HG03460 (cell line): ENCODE measurements around the gene PDE10A.

ENCODE experiments used
- ATAC-seq: cut with Tn5 transposase; IDR thresholded peaks from one replicate; pipeline ENCODE4 v1.9.1; 2021; ENCODE audit not compliant: unreplicated experiment

Gene PDE10A

GRCh38 chr6:165678904-165679303 lies 15.9 kb upstream of the PDE10A start:
- ATAC-seq, result no peak

- no peak for ATAC-seq
These were observed 15.4 kb upstream of the PDE10A start for GRCh38 chr6:165678429-165678828.

- ATAC-seq, result no peak
These were observed 14.1 kb upstream of the PDE10A start for GRCh38 chr6:165677091-165677490.

- ATAC-seq, result no peak
These were observed 13.5 kb upstream of the PDE10A start for GRCh38 chr6:165676435-165677068.

- ATAC-seq, result no peak
These were observed 12.1 kb upstream of the PDE10A start for GRCh38 chr6:165675120-165675519.

- ATAC-seq, result no peak
These were observed 11.4 kb upstream of the PDE10A start for GRCh38 chr6:165674155-165675029.

GRCh38 chr6:165671222-165671768 lies 8.3 kb upstream of the PDE10A start:
- ATAC-seq, result no peak

- no peak for ATAC-seq
These were observed 5.9 kb upstream of the PDE10A start for GRCh38 chr6:165668951-165669350.

GRCh38 chr6:165665384-165665672 lies 2.3 kb upstream of the PDE10A start:
- ATAC-seq, result no peak

- ATAC-seq, result no peak
These were observed 1.7 kb upstream of the PDE10A start for GRCh38 chr6:165664559-165665383.

GRCh38 chr6:165663736-165664558 lies 906 bp upstream of the PDE10A start:
- no peak for ATAC-seq

GRCh38 chr6:165663377-165663735 lies 315 bp upstream of the PDE10A start:
- ATAC-seq, result no peak

- ATAC-seq, result no peak
These were observed 846 bp downstream of the PDE10A start for GRCh38 chr6:165662041-165662748.

GRCh38 chr6:165661664-165662025 lies 1.4 kb downstream of the PDE10A start:
- ATAC-seq, result no peak

- ATAC-seq, result no peak
These were observed 2.0 kb downstream of the PDE10A start for GRCh38 chr6:165660857-165661663.

- ATAC-seq, result no peak
These were observed 2.8 kb downstream of the PDE10A start for GRCh38 chr6:165659945-165660856.

- no peak for ATAC-seq
These were observed 4.5 kb downstream of the PDE10A start for GRCh38 chr6:165658395-165659058.

GRCh38 chr6:165657325-165657680 lies 5.7 kb downstream of the PDE10A start:
- no peak for ATAC-seq
